ENCODE results near the gene CLRN2. TPM values are rescaled to one million over a fixed set of nuclear protein-coding genes. Genes with fewer than 3 reads are reported as not detected.

The CLRN2 gene
- total RNA-seq, 1 experiment from 2014 or later, result not detected

DNA sequence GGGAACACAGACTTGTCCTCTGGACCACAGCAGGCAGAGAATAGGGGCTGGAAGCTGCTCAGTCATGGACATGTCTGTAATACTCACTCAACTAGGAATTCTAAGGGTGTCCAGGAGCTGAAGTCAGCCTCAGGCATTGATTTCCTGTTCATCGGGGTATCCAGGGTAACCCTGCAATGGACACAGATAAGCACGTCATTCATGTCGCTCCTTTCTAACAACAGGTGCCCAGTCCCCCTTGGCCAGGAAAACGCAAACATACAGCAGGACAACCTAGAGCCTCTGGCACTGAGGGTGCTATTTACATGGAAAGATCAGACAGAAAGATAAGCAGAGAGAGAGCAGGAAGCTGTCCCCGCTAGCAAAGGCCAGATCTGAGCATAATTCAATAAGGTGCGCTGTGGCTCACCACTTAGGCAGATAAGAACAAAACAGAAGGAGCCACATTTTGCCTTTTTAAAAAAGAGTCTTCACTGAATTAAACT lies 24.3 kb upstream of the CLRN2 start:
- no peaks in the 10 kb centered on the region for H3K79me1 ChIP-seq (ENCODE audit: insufficient read depth, low read depth, low read length, poor library complexity, severe bottlenecking)
- Mint-ChIP-seq H3K27ac (no peak overlapping the region), H3K9me3 (no peaks in the 10 kb centered on the region), H3K4me3 (no peak overlapping the region), H3K4me1 (peaks cover 11 to 16% of the 10 kb centered on the region in 2 experiments), H3K36me3 (ENCODE audit: insufficient read depth in 1 of 3, low read depth in 3 of 3) (peaks cover 8 to 37% (median 25%) of the 10 kb centered on the region in 3 experiments; a peak in 6 of 7 replicates), H3K27me3 (ENCODE audit: low read depth) (no peaks in the 10 kb centered on the region)
- WGBS (ENCODE audit: extremely low coverage, insufficient read length, low lambda C conversion rate), result no CpG with 5 or more reads among the region's 6 CpGs
- no peak overlapping the region for H3K23ac ChIP-seq (ENCODE audit: insufficient read length, low read depth, low read length)
- H2BK120ac ChIP-seq (ENCODE audit: low read depth, low read length, poor library complexity, severe bottlenecking), result no peak overlapping the region
- H4K5ac ChIP-seq (ENCODE audit: insufficient read length, low read depth, low read length), result no peak overlapping the region
- no peak overlapping the region for H2BK12ac ChIP-seq (ENCODE audit: insufficient read length, low read depth, low read length)
- no peak overlapping the region for H3K4ac ChIP-seq (ENCODE audit: low read depth, low read length)
- peaks cover 3% of the 10 kb centered on the region for H4K20me1 ChIP-seq (ENCODE audit: control insufficient read depth, insufficient read depth, insufficient read length)
- no peak overlapping the region for H2AK5ac ChIP-seq (ENCODE audit: insufficient read length, low read length)
- H3K18ac ChIP-seq (ENCODE audit: insufficient read length, low read depth, low read length), result no peak overlapping the region
- no peak overlapping the region for H4K8ac ChIP-seq (replicated peaks; ENCODE audit: insufficient read length, low read depth, low read length)
- H3K79me2 ChIP-seq (ENCODE audit: insufficient read depth, low read length), result no peaks in the 10 kb centered on the region
- no peak overlapping the region for H3T11ph ChIP-seq (ENCODE audit: low read length)
- no peak for TF ChIP-seq CTCF (conservative IDR thresholded peaks at IDR 0.05)
- H2AFZ ChIP-seq (ENCODE audit: low read length), result no peak overlapping the region
- H3K9ac ChIP-seq (ENCODE audit: extremely low read depth, insufficient read length, low read length), result no peak overlapping the region
- no peak overlapping the region for H2BK20ac ChIP-seq (ENCODE audit: low read depth, low read length, poor library complexity, severe bottlenecking)
- H4K91ac ChIP-seq (ENCODE audit: insufficient read length, low read depth, low read length), result no peak overlapping the region
- no peak overlapping the region for H3K56ac ChIP-seq (ENCODE audit: insufficient read length, low read depth, low read length)
- DNase-seq, result no peak
- H3K27me3 ChIP-seq (ENCODE audit: insufficient read depth, low read length), result no peaks in the 10 kb centered on the region
- peaks cover 3% of the 10 kb centered on the region for H3K23me2 ChIP-seq (ENCODE audit: insufficient read length, low read depth, low read length, poor library complexity, severe bottlenecking)
- H3K14ac ChIP-seq (ENCODE audit: insufficient read depth, low read length), result no peak overlapping the region
- no peaks in the 10 kb centered on the region for H3K9me3 ChIP-seq (ENCODE audit: control insufficient read depth, low read depth, low read length)
- no peaks in the 10 kb centered on the region for H3K4me1 ChIP-seq (ENCODE audit: insufficient read depth, low read length)
- no peak overlapping the region for H2BK5ac ChIP-seq (ENCODE audit: insufficient read length, low read length)
- no peak overlapping the region for H3K4me2 ChIP-seq (ENCODE audit: insufficient read depth, insufficient read length, low read length)
- H3K27ac ChIP-seq (ENCODE audit: insufficient read length, low read depth, low read length), result no peak overlapping the region
- no peak overlapping the region; the same call in 1 of the 2 replicates for H2BK15ac ChIP-seq (ENCODE audit: low read depth, low read length)

Data from H9 (cell line).